ENCODE data around the gene ANKS6. TPM values are rescaled to one million over a fixed set of nuclear protein-coding genes. Genes with fewer than 3 reads are reported as not detected.

Gene ANKS6
- total and polyA plus RNA-seq, 2 of the 8 experiments (the other 6 are each of a cell fraction or from before 2014, with no cell fraction given): 34.1 to 56.3 TPM

GRCh38 chr9:98760231-98760630 is 36.1 kb downstream of the ANKS6 start (continued):
- TF ChIP-seq JUND (IDR thresholded peaks at IDR 0.05; ENCODE audit: low read length): no peak
- TF ChIP-seq ASH2L (IDR thresholded peaks at IDR 0.05; ENCODE audit: low read length): no peak
- TF ChIP-seq CTCF (IDR thresholded peaks at IDR 0.05; ENCODE audit: control extremely low read depth in 1 of 3, insufficient read depth in 1 of 3, low read depth in 1 of 3, low read length in 3 of 3): no peak
- TF ChIP-seq SP1 (IDR thresholded peaks at IDR 0.05; ENCODE audit: low read depth, low read length): no peak
- TF ChIP-seq CHD7 (IDR thresholded peaks at IDR 0.05; ENCODE audit: insufficient replicate concordance, low read length): no peak
- no peak for TF ChIP-seq PHF8 (conservative IDR thresholded peaks at IDR 0.05; ENCODE audit: low read depth, low read length)

All from H1 (cell line).